CD14-positive monocyte (primary cell): ENCODE measurements around the gene STT3B. TPM values are rescaled to one million over a fixed set of nuclear protein-coding genes. Genes with fewer than 3 reads are reported as not detected.

Experiments
- DNase-seq, 3 donors: peaks; one replicate each; pipeline ENCODE4 v3.0.0-alpha.2; 2011 to 2022
- H2AFZ ChIP-seq: 2 replicates; pipeline ENCODE4 v1.6.0; 2012; ENCODE audit warnings: mild to moderate bottlenecking, low read depth, low read length, inconsistent platforms; ENCODE audit not compliant: insufficient read depth, poor library complexity, severe bottlenecking
- H3K27ac ChIP-seq, 2 donors: 1 replicate in 1 of 2; 2 replicates in 1 of 2; pipeline ENCODE4 v1.5.1; 2012 to 2013; ENCODE audit warnings: low read length in 2 of 2, control low read depth in 1 of 2, inconsistent platforms in 1 of 2, low read depth in 1 of 2, mild to moderate bottlenecking in 1 of 2
- H3K27me3 ChIP-seq, 2 donors: one replicate each; pipeline versions ENCODE4 v1.6.0 to v1.6.1; 2011 to 2013; ENCODE audit warnings: low read length in 2 of 2; ENCODE audit not compliant: control insufficient read depth in 2 of 2, insufficient read depth in 2 of 2
- H3K36me3 ChIP-seq, 2 donors: replicated peaks in 1 of 2; 1 replicate in 1 of 2; 2 replicates in 1 of 2; pipeline versions ENCODE4 v1.5.1 to v1.6.1; 2012 to 2013; ENCODE audit warnings: low read length in 2 of 2, control low read depth in 1 of 2, inconsistent platforms in 1 of 2, mild to moderate bottlenecking in 1 of 2; ENCODE audit not compliant: insufficient read depth in 2 of 2, control insufficient read depth in 1 of 2
- H3K4me1 ChIP-seq, 2 donors: 1 replicate in 1 of 2; 2 replicates in 1 of 2; pipeline versions ENCODE4 v1.5.1 to v1.6.1; 2012 to 2013; ENCODE audit warnings: low read length in 2 of 2, control low read depth in 1 of 2, inconsistent platforms in 1 of 2, mild to moderate bottlenecking in 1 of 2, moderate library complexity in 1 of 2; ENCODE audit not compliant: insufficient read depth in 2 of 2, control insufficient read depth in 1 of 2
- H3K4me2 ChIP-seq: replicated peaks from 2 replicates; pipeline ENCODE3; 2012; ENCODE audit warnings: low read length, moderate library complexity, mild to moderate bottlenecking; ENCODE audit not compliant: poor library complexity, severe bottlenecking; ENCODE audit errors: extremely low read depth
- H3K4me3 ChIP-seq, 3 experiments: fragments of 200-600 bp in 1 of 3; sonication (generic) in 1 of 3; replicated peaks in 1 of 3; 1 replicate in 2 of 3; 2 replicates in 1 of 3; pipeline ENCODE4 v1.5.1; 2011 to 2013; ENCODE audit warnings: low read length in 3 of 3, mild to moderate bottlenecking in 3 of 3, control low read depth in 2 of 3, low read depth in 2 of 3, inconsistent platforms in 1 of 3, moderate library complexity in 1 of 3
- H3K79me2 ChIP-seq: 2 replicates; pipeline ENCODE4 v1.6.0; 2012; ENCODE audit warnings: mild to moderate bottlenecking, control low read depth, inconsistent platforms, low read length, moderate library complexity; ENCODE audit not compliant: insufficient read depth
- H3K9ac ChIP-seq: 2 replicates; pipeline ENCODE4 v1.6.0; 2017; ENCODE audit warnings: low read length, mild to moderate bottlenecking; ENCODE audit not compliant: insufficient read depth, poor library complexity, severe bottlenecking
- H3K9me3 ChIP-seq, 2 donors: replicated peaks in 1 of 2; 1 replicate in 1 of 2; 2 replicates in 1 of 2; pipeline versions ENCODE4 v1.5.1 to v1.6.1; 2012 to 2013; ENCODE audit warnings: low read length in 2 of 2, control low read depth in 1 of 2; ENCODE audit not compliant: control insufficient read depth in 1 of 2, insufficient read depth in 1 of 2
- H4K20me1 ChIP-seq: 2 replicates; pipeline ENCODE4 v1.6.0; 2012; ENCODE audit warnings: mild to moderate bottlenecking, low read length, control low read depth, moderate library complexity; ENCODE audit not compliant: insufficient read depth
- H3K27ac Mint-ChIP-seq, 7 donors: one replicate each; pipeline ENCODE4 v1.8.0; 2020; ENCODE audit warnings: mild to moderate bottlenecking in 7 of 7, mixed read lengths in 7 of 7, moderate library complexity in 6 of 7, inconsistent platforms in 2 of 7
- H3K27me3 Mint-ChIP-seq, 3 donors: one replicate each; pipeline ENCODE4 v1.8.0; 2021 to 2022; ENCODE audit warnings: low read depth in 3 of 3, mild to moderate bottlenecking in 3 of 3, mixed read lengths in 3 of 3, moderate library complexity in 3 of 3, inconsistent platforms in 1 of 3
- H3K36me3 Mint-ChIP-seq, 2 donors: one replicate each; pipeline ENCODE4 v1.8.0; 2020; ENCODE audit warnings: mixed read lengths in 2 of 2, inconsistent platforms in 1 of 2, mild to moderate bottlenecking in 1 of 2
- H3K4me1 Mint-ChIP-seq: one replicate; pipeline ENCODE4 v1.8.0; 2020; ENCODE audit warnings: mild to moderate bottlenecking, mixed read lengths
- H3K4me3 Mint-ChIP-seq, 2 donors: one replicate each; pipeline ENCODE4 v1.8.0; 2020; ENCODE audit warnings: mild to moderate bottlenecking in 2 of 2, mixed read lengths in 2 of 2, moderate library complexity in 1 of 2
- H3K9me3 Mint-ChIP-seq, 7 donors: one replicate each; pipeline ENCODE4 v1.8.0; 2020 to 2022; ENCODE audit warnings: mixed read lengths in 7 of 7, mild to moderate bottlenecking in 6 of 7, moderate library complexity in 6 of 7, inconsistent platforms in 2 of 7
- WGBS: methylation state at CpG from one replicate; pipeline ENCODE4 v1.1.5; 2013; ENCODE audit warnings: missing lambda C conversion rate; ENCODE audit not compliant: insufficient coverage; 5-methylcytosine and 5-hydroxymethylcytosine counted together
- intact Hi-C, 2 donors: fragments of 100-400 bp; cut with micrococcal nuclease; formaldehyde crosslinking; loops; one replicate each; pipeline versions ENCODE4 v1.15.0 to v1.15.1; 2023
- polyA plus RNA-seq, 3 donors: library from polyadenylated mRNA; depleted of rRNA in 1 of 3; unstranded in 2 of 3; stranded (reverse) in 1 of 3; fragments of 300-500 nt in 2 of 3; fragments of >200 nt in 1 of 3; fragmentation: Illumina TruSeq in 2 of 3; gene quantifications; 1 replicate in 2 of 3; 2 replicates in 1 of 3; pipeline ENCODE4 v1.2.3, GENCODE V29; 2012 to 2021
- TF ChIP-seq, protein P1 (sequence below): fragments of 200-600 bp; IDR thresholded peaks from one replicate; pipeline ENCODE4 v1.8.0; 2022; ENCODE audit warnings: antibody characterized with exemption, mild to moderate bottlenecking

The STT3B gene
- polyA plus RNA-seq, 3 donors, result 47.3 to 97.0 (median 86.3) TPM

DNA sequence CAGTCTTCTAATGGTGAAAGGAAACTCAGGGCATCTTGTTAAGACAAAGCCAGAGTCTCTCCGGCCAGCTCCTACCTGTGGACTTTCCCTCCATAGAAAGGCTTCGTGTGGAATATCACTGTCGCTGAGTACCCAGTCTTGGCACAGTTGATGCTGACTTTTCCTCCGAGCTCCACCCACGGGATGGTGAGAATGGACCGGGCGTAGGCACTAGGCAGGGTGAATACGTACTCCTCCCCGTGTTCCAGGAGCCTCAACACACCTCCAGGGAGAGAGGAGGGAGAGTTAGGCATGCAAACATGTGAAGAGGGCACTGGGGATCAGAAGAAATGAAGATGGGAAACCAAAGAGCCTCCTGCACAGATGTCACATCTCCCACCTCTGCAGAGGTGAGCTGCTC lies 138.0 kb downstream of the STT3B start:
- no peak overlapping the region for H2AFZ ChIP-seq
- peak overlapping the region in 1 of 2 donors; percentile 56 for H3K27ac ChIP-seq
- no peak overlapping the region for H3K9ac ChIP-seq
- Mint-ChIP-seq H3K36me3 (peaks cover 0 to 3% of the 10 kb centered on the region in 2 donors), H3K27ac (peak overlapping the region in 3 of 7 donors; percentile 56 to 73 (median 72)), H3K4me1 (peaks cover 32% of the 10 kb centered on the region), H3K27me3 (peaks cover 3 to 4% (median 3%) of the 10 kb centered on the region in 3 donors), H3K9me3 (peaks cover 0 to 9% (median 5%) of the 10 kb centered on the region in 7 donors), H3K4me3 (no peak overlapping the region)
- H4K20me1 ChIP-seq, result no peaks in the 10 kb centered on the region
- no peaks in the 10 kb centered on the region for H3K9me3 ChIP-seq
- intact Hi-C loops, result no loop called here
- no peak overlapping the region for H3K4me3 ChIP-seq
- no peaks in the 10 kb centered on the region for H3K27me3 ChIP-seq
- H3K4me2 ChIP-seq, result no peak overlapping the region
- H3K36me3 ChIP-seq, result no peaks in the 10 kb centered on the region
- peaks cover 21 to 26% of the 10 kb centered on the region in 2 donors for H3K4me1 ChIP-seq
- 96% methylated on average over 3 of the region's 9 CpGs for WGBS
- DNase-seq, result no peak
- H3K79me2 ChIP-seq, result no peaks in the 10 kb centered on the region
- TF ChIP-seq, protein P1, sequence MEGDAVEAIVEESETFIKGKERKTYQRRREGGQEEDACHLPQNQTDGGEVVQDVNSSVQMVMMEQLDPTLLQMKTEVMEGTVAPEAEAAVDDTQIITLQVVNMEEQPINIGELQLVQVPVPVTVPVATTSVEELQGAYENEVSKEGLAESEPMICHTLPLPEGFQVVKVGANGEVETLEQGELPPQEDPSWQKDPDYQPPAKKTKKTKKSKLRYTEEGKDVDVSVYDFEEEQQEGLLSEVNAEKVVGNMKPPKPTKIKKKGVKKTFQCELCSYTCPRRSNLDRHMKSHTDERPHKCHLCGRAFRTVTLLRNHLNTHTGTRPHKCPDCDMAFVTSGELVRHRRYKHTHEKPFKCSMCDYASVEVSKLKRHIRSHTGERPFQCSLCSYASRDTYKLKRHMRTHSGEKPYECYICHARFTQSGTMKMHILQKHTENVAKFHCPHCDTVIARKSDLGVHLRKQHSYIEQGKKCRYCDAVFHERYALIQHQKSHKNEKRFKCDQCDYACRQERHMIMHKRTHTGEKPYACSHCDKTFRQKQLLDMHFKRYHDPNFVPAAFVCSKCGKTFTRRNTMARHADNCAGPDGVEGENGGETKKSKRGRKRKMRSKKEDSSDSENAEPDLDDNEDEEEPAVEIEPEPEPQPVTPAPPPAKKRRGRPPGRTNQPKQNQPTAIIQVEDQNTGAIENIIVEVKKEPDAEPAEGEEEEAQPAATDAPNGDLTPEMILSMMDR, result no peak

DNA sequence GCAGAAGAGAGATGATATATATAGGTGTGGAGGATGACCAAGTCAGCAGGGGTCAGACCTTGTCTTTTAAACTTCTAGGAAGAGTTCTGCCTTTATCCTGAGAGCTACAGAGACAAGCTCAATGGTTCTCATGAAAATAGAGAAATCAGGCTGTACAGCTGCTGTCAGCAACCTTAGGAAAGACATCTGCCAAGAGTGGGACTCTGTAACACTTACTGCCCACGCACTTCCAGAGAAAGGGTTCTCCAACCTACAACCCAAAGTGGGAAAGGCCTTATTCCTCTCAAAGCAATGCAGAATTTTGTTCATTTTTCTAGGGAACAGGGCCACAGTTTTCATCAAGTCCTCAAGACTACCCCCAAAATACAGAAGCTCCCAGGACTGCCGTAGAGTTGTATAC lies 138.7 kb downstream of the STT3B start:
- H3K27ac ChIP-seq, result peak overlapping the region in 1 of 2 donors; percentile 58
- TF ChIP-seq, protein P1, result no peak
- no peak overlapping the region for H2AFZ ChIP-seq
- H3K9me3 ChIP-seq, result no peaks in the 10 kb centered on the region
- H3K79me2 ChIP-seq, result no peaks in the 10 kb centered on the region
- no peak overlapping the region for H3K4me2 ChIP-seq
- peaks cover 0 to 3% of the 10 kb centered on the region in 2 donors for H3K36me3 Mint-ChIP-seq
- H3K27ac Mint-ChIP-seq, result peak overlapping the region in 5 of 7 donors; percentile 44 to 82 (median 63)
- H3K4me3 ChIP-seq, result no peak overlapping the region
- 85% methylated on average over 2 of the region's 2 CpGs for WGBS
- intact Hi-C loops, result no loop called here
- no peak overlapping the region for H3K4me3 Mint-ChIP-seq
- H3K9ac ChIP-seq, result no peak overlapping the region
- H3K36me3 ChIP-seq, result no peaks in the 10 kb centered on the region
- H4K20me1 ChIP-seq, result no peaks in the 10 kb centered on the region
- H3K4me1 ChIP-seq, result peaks cover 21 to 26% of the 10 kb centered on the region in 2 donors
- H3K27me3 ChIP-seq, result no peaks in the 10 kb centered on the region
- H3K4me1 Mint-ChIP-seq, result peaks cover 32% of the 10 kb centered on the region
- peaks cover 3 to 4% (median 3%) of the 10 kb centered on the region in 3 donors for H3K27me3 Mint-ChIP-seq
- H3K9me3 Mint-ChIP-seq, result peaks cover 0 to 9% (median 5%) of the 10 kb centered on the region in 7 donors
- DNase-seq, result no peak
